Astrocyte (in vitro differentiated cells and primary cell): ENCODE results near the gene FBXL14. TPM values are rescaled to one million over a fixed set of nuclear protein-coding genes. Genes with fewer than 3 reads are reported as not detected.

Source experiments
- DNase-seq: peaks from one replicate; pipeline ENCODE4 v3.0.0-alpha.2; 2010; ENCODE audit warnings: low read depth
- FAIRE-seq: peaks from 2 replicates; lab custom pipeline; 2011; peaks lifted over from hg19 to GRCh38; lab: Jason Lieb, UNC
- H2AFZ ChIP-seq: 2 replicates; pipeline ENCODE4 v1.6.0; 2012; ENCODE audit warnings: low read depth, low read length, inconsistent platforms
- H3K27ac ChIP-seq: 2 replicates; pipeline ENCODE4 v1.5.1; 2011; ENCODE audit warnings: low read depth, low read length, inconsistent platforms
- H3K27me3 ChIP-seq: 2 replicates; pipeline ENCODE4 v1.6.0; 2011; ENCODE audit warnings: low read length, inconsistent platforms; ENCODE audit not compliant: insufficient read depth
- H3K36me3 ChIP-seq: 2 replicates; pipeline ENCODE4 v1.5.1; 2011; ENCODE audit warnings: low read length, inconsistent platforms; ENCODE audit not compliant: insufficient read depth
- H3K4me1 ChIP-seq: 2 replicates; pipeline ENCODE4 v1.5.1; 2011; ENCODE audit warnings: low read length, inconsistent platforms; ENCODE audit not compliant: insufficient read depth
- H3K4me2 ChIP-seq: 2 replicates; pipeline ENCODE4 v1.6.0; 2012; ENCODE audit warnings: low read length, inconsistent platforms
- H3K4me3 ChIP-seq: 2 replicates; pipeline ENCODE4 v1.5.1; 2011; ENCODE audit warnings: low read depth, mild to moderate bottlenecking, low read length, inconsistent platforms; ENCODE audit not compliant: insufficient read depth
- H3K79me2 ChIP-seq: 2 replicates; pipeline ENCODE4 v1.6.0; 2012; ENCODE audit warnings: mild to moderate bottlenecking, low read length, inconsistent platforms; ENCODE audit not compliant: insufficient read depth
- H3K9ac ChIP-seq: 2 replicates; pipeline ENCODE4 v1.6.0; 2012; ENCODE audit warnings: mild to moderate bottlenecking, low read length, inconsistent platforms
- H3K9me3 ChIP-seq: 2 replicates; pipeline ENCODE4 v1.5.1; 2012; ENCODE audit warnings: low read depth, mild to moderate bottlenecking, low read length, inconsistent platforms; ENCODE audit not compliant: insufficient read depth
- H4K20me1 ChIP-seq: 2 replicates; pipeline ENCODE4 v1.6.0; 2012; ENCODE audit warnings: low read length, inconsistent platforms; ENCODE audit not compliant: insufficient read depth
- H3K27ac Mint-ChIP-seq: one replicate; pipeline ENCODE4 v1.8.0; 2021; ENCODE audit warnings: mild to moderate bottlenecking, mixed read lengths; ENCODE audit not compliant: unreplicated experiment
- H3K27me3 Mint-ChIP-seq: one replicate; pipeline ENCODE4 v1.8.0; 2021; ENCODE audit warnings: low read depth, mixed read lengths; ENCODE audit not compliant: unreplicated experiment
- H3K36me3 Mint-ChIP-seq: one replicate; pipeline ENCODE4 v1.8.0; 2021; ENCODE audit warnings: low read depth, mixed read lengths; ENCODE audit not compliant: unreplicated experiment
- H3K4me1 Mint-ChIP-seq: one replicate; pipeline ENCODE4 v1.8.0; 2021; ENCODE audit warnings: low read depth, mixed read lengths; ENCODE audit not compliant: unreplicated experiment
- H3K4me3 Mint-ChIP-seq: one replicate; pipeline ENCODE4 v1.8.0; 2021; ENCODE audit warnings: mild to moderate bottlenecking, moderate library complexity, mixed read lengths; ENCODE audit not compliant: unreplicated experiment
- H3K9me3 Mint-ChIP-seq: one replicate; pipeline ENCODE4 v1.8.0; 2021; ENCODE audit warnings: mild to moderate bottlenecking, mixed read lengths; ENCODE audit not compliant: unreplicated experiment
- CTCF ChIP-seq: IDR thresholded peaks from 2 replicates; pipeline ENCODE4 v1.5.1; 2011; ENCODE audit warnings: low read depth, mild to moderate bottlenecking, inconsistent platforms, low read length, moderate library complexity; ENCODE audit not compliant: insufficient read depth
- EZH2 ChIP-seq: IDR thresholded peaks from 2 replicates; pipeline ENCODE4 v1.6.1; 2012; ENCODE audit warnings: mild to moderate bottlenecking, low read length, inconsistent platforms; ENCODE audit not compliant: insufficient read depth
- total RNA-seq: library from RNA; stranded (reverse); gene quantifications from 2 replicates; pipeline ENCODE4 v1.2.1, GENCODE V29; 2021

The FBXL14 gene
- total RNA-seq, 1 donor from 2014 or later, result 9.2 TPM

DNA sequence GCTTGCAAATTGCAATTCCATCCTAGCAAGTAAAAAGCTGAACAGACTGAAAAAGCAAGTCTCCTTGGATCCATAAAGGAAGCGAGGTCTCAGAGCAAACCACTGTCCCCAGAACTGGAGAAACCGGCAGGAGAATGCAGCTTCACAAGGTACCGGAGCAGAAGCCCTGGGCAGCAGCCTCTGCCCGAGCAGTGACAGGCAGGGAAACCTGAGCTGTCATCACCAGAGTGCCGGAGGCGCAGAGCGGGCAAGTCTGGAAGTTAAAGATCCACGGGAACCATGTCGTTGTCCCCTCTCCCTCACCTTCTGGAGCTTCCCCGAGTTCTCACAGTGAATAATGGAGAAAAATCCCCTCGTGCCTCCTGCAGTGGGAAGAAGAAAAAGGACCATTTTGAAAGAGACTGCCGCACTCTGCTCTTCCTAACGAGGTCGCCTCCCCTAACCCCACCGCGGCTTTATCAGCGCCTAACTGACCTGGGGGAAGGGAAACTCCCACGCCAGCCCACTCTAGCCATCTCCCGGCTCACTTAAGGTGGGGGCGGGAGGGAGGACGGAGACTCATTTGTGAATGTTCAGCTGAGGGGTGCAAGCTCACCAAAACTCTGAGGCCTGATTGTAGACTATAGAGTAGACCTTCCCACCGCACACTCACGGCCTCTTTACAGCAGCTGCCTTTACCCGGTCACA lies 27.8 kb downstream of the FBXL14 start:
- Histone ChIP-seq H3K4me1 (peaks cover 9% of the 10 kb centered on the region), H3K9me3 (no peaks in the 10 kb centered on the region), H3K4me2 (no peak overlapping the region), H3K4me3 (no peak overlapping the region), H2AFZ (no peak overlapping the region), H4K20me1 (peaks cover 50% of the 10 kb centered on the region), H3K27me3 (no peaks in the 10 kb centered on the region), H3K27ac (no peak overlapping the region), H3K9ac (no peak overlapping the region), H3K79me2 (peaks cover 64% of the 10 kb centered on the region), H3K36me3 (no peaks in the 10 kb centered on the region)
- TF ChIP-seq EZH2 (no peak), CTCF (no peak)
- Mint-ChIP-seq H3K4me3 (no peak overlapping the region), H3K27ac (peak overlapping the region; percentile 41), H3K27me3 (no peaks in the 10 kb centered on the region), H3K9me3 (no peaks in the 10 kb centered on the region), H3K4me1 (peaks cover 14% of the 10 kb centered on the region), H3K36me3 (peaks cover 8% of the 10 kb centered on the region)
- no peak for DNase-seq
- no peak for FAIRE-seq

DNA sequence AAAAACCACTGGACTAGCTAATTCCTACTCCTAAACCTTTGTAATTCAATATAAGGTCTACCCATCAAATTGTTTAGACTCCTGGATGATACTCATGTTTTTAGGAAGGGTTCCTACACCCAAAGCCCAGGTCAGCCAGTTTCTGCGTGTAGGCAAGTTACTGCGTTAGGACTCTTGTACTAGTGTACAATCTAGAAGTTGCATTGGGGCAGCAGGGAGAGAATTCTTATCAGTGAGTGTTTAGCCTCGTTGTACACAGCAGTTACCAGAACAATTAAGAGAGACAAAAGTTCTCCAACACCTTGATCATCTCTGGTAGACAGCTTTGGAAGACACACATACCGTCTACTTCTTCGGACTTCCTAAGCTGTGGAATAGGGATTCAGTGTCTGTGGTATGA lies 29.2 kb downstream of the FBXL14 start:
- Histone ChIP-seq H3K4me3 (no peak overlapping the region), H4K20me1 (peaks cover 53% of the 10 kb centered on the region), H3K27me3 (no peaks in the 10 kb centered on the region), H3K79me2 (peaks cover 63% of the 10 kb centered on the region), H3K9me3 (no peaks in the 10 kb centered on the region), H3K4me1 (peaks cover 9% of the 10 kb centered on the region), H3K36me3 (no peaks in the 10 kb centered on the region), H2AFZ (no peak overlapping the region), H3K4me2 (no peak overlapping the region), H3K9ac (no peak overlapping the region), H3K27ac (no peak overlapping the region)
- Mint-ChIP-seq H3K27ac (no peak overlapping the region), H3K27me3 (no peaks in the 10 kb centered on the region), H3K36me3 (peaks cover 5% of the 10 kb centered on the region), H3K9me3 (no peaks in the 10 kb centered on the region), H3K4me3 (no peak overlapping the region), H3K4me1 (peaks cover 16% of the 10 kb centered on the region)
- DNase-seq, result no peak
- TF ChIP-seq EZH2, result no peak
- no peak for TF ChIP-seq CTCF
- FAIRE-seq, result no peak

DNA sequence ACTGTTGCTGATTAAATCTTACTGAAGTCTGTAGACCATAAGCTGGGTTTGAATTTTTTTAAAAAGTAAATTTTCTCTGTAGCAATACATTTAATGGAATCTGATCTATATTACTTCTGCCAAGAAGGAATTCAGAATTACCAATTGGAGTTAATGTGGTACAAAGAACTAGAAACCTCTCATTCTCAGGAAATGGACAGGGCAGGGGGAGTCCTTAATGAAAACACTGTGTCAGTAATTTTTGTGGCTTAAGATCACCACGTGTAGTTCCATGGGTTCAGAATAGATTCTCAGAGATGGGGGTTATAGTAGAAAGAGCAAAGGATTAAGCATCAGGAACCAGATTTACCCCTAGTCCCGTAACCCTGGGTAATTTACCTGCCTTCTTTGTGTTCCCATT lies 30.3 kb downstream of the FBXL14 start:
- Histone ChIP-seq H3K9me3 (no peaks in the 10 kb centered on the region), H3K27ac (no peak overlapping the region), H3K4me2 (no peak overlapping the region), H2AFZ (no peak overlapping the region), H4K20me1 (peaks cover 56% of the 10 kb centered on the region), H3K9ac (no peak overlapping the region), H3K4me3 (no peak overlapping the region), H3K4me1 (peaks cover 9% of the 10 kb centered on the region), H3K36me3 (no peaks in the 10 kb centered on the region), H3K79me2 (peaks cover 64% of the 10 kb centered on the region), H3K27me3 (no peaks in the 10 kb centered on the region)
- no peak for TF ChIP-seq CTCF
- TF ChIP-seq EZH2, result no peak
- H3K4me1 Mint-ChIP-seq, result peaks cover 16% of the 10 kb centered on the region
- no peak for DNase-seq
- no peaks in the 10 kb centered on the region for H3K9me3 Mint-ChIP-seq
- FAIRE-seq, result no peak
- no peak overlapping the region for H3K27ac Mint-ChIP-seq
- H3K27me3 Mint-ChIP-seq, result no peaks in the 10 kb centered on the region
- peaks cover 5% of the 10 kb centered on the region for H3K36me3 Mint-ChIP-seq
- H3K4me3 Mint-ChIP-seq, result no peak overlapping the region
